HEK293T (cell line): Measurements from ENCODE around the gene ARHGEF28.

ENCODE experiments used
- CTCF ChIA-PET: fragments of 350-600 bp; formaldehyde crosslinking; extraction: SDS; loops from one replicate; lab custom pipeline; 2021; ENCODE audit warnings: antibody characterized with exemption, inconsistent platforms; lab: Yijun Ruan, JAX
- POLR2A ChIA-PET: fragments of 350-600 bp; formaldehyde crosslinking; extraction: SDS; loops from one replicate; lab custom pipeline; 2020; ENCODE audit warnings: antibody characterized with exemption, inconsistent platforms; lab: Yijun Ruan, JAX
- DNase-seq: peaks from one replicate; pipeline ENCODE4 v3.0.0; 2012; ENCODE audit warnings: mixed read lengths; ENCODE audit errors: extremely low spot score
- ARNT ChIP-seq: fragments of 450-650 bp; IDR thresholded peaks from 2 replicates; pipeline ENCODE4 v1.6.1; 2017; ENCODE audit warnings: mild to moderate bottlenecking
- BHLHE40 ChIP-seq: fragments of 450-650 bp; IDR thresholded peaks from 2 replicates; pipeline ENCODE4 v1.6.1; 2016; ENCODE audit warnings: mild to moderate bottlenecking, moderate library complexity, borderline replicate concordance
- CTBP1 ChIP-seq: fragments of 450-650 bp; IDR thresholded peaks from 2 replicates; pipeline ENCODE4 v1.6.1; 2016; ENCODE audit warnings: borderline replicate concordance
- ELF4 ChIP-seq: fragments of 450-650 bp; IDR thresholded peaks from 2 replicates; pipeline ENCODE4 v1.6.1; 2017; ENCODE audit warnings: antibody characterized with exemption
- FOXA1 ChIP-seq: fragments of 450-650 bp; IDR thresholded peaks from 2 replicates; pipeline ENCODE4 v1.6.1; 2016; ENCODE audit warnings: mild to moderate bottlenecking
- FOXK2 ChIP-seq: fragments of 450-650 bp; IDR thresholded peaks from 2 replicates; pipeline ENCODE4 v1.6.1; 2016; ENCODE audit warnings: mild to moderate bottlenecking
- FOXM1 ChIP-seq: fragments of 450-650 bp; IDR thresholded peaks from 2 replicates; pipeline ENCODE4 v1.6.1; 2017; ENCODE audit warnings: mild to moderate bottlenecking, borderline replicate concordance
- HDGF ChIP-seq: fragments of 450-650 bp; IDR thresholded peaks from 2 replicates; pipeline ENCODE4 v1.6.1; 2017; ENCODE audit warnings: antibody characterized with exemption, borderline replicate concordance
- L3MBTL2 ChIP-seq: fragments of 450-650 bp; conservative IDR thresholded peaks from 2 replicates; pipeline ENCODE4 v1.6.1; 2016; ENCODE audit warnings: mild to moderate bottlenecking
- LEF1 ChIP-seq: fragments of 450-650 bp; IDR thresholded peaks from 2 replicates; pipeline ENCODE4 v1.6.1; 2017; ENCODE audit warnings: mild to moderate bottlenecking, borderline replicate concordance
- NFRKB ChIP-seq: fragments of 450-650 bp; IDR thresholded peaks from 2 replicates; pipeline ENCODE4 v1.6.1; 2016; ENCODE audit warnings: mild to moderate bottlenecking, moderate library complexity
- SP1 ChIP-seq: fragments of 450-650 bp; IDR thresholded peaks from 2 replicates; pipeline ENCODE4 v1.6.1; 2017
- SUZ12 ChIP-seq: fragments of 450-650 bp; IDR thresholded peaks from 2 replicates; pipeline ENCODE4 v1.6.1; 2016; ENCODE audit warnings: mild to moderate bottlenecking
- TARDBP ChIP-seq: fragments of 450-650 bp; IDR thresholded peaks from 2 replicates; pipeline ENCODE4 v1.6.1; 2016
- ZNF384 ChIP-seq: fragments of 450-650 bp; IDR thresholded peaks from 2 replicates; pipeline ENCODE4 v1.6.1; 2016
- TF ChIP-seq, protein P1 (sequence below): fragments of 450-650 bp; IDR thresholded peaks from 2 replicates; pipeline ENCODE4 v1.6.1; 2016

ARHGEF28 gene

DNA sequence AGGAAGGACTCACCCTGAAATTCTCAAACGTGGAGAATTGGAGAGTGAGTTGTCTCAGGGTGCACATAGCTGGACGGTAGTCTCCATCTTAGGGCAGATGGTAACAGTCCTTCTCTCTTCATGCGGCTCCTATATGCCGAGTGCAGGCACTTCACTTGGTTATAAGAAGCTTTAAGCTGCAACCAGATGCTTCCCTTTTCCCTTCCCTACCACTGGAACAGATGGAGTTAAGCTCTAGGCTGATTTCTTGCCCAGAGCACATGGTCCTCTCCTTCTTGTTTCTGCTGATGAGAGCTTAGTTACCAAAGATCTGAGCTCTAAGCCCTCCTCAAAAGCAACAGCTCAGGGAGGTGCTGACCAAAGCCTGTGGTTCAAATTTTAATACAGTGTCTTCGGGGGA lies 355.7 kb downstream of the ARHGEF28 start:
- no peak for DNase-seq
- POLR2A ChIA-PET: no interaction called here
- CTCF ChIA-PET: no interaction called here
- TF ChIP-seq BHLHE40: no peak
- no peak for TF ChIP-seq CTBP1
- TF ChIP-seq, protein P1, sequence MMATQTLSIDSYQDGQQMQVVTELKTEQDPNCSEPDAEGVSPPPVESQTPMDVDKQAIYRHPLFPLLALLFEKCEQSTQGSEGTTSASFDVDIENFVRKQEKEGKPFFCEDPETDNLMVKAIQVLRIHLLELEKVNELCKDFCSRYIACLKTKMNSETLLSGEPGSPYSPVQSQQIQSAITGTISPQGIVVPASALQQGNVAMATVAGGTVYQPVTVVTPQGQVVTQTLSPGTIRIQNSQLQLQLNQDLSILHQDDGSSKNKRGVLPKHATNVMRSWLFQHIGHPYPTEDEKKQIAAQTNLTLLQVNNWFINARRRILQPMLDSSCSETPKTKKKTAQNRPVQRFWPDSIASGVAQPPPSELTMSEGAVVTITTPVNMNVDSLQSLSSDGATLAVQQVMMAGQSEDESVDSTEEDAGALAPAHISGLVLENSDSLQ: no peak
- no peak for TF ChIP-seq FOXK2
- TF ChIP-seq NFRKB: no peak
- no peak for TF ChIP-seq TARDBP
- TF ChIP-seq FOXM1: no peak
- no peak for TF ChIP-seq ELF4
- no peak for TF ChIP-seq FOXA1
- no peak for TF ChIP-seq ARNT
- TF ChIP-seq LEF1: no peak
- no peak for TF ChIP-seq SUZ12
- no peak for TF ChIP-seq L3MBTL2
- TF ChIP-seq HDGF: no peak
- TF ChIP-seq ZNF384: no peak
- no peak for TF ChIP-seq SP1

DNA sequence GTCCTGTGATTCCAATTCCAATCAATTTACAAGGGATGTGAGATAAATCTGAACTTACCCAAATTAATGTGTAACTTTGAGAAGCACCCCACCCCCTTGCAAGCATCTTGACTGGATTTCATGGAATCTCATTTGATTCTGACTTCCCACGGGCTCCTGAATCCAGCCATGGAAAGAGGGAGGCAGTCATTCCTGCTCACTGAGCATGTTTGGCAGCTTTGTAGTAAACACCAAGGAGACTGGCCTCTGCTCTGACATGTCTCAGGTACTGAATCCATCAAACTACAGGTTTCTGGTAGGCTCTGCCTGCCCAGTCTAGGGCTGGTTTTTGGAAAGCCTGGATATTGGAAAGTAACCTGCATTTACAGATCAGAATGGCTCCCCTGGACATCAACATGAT lies 357.6 kb downstream of the ARHGEF28 start:
- POLR2A ChIA-PET: no interaction called here
- TF ChIP-seq CTBP1: no peak
- no peak for TF ChIP-seq FOXK2
- no peak for TF ChIP-seq TARDBP
- TF ChIP-seq ELF4: no peak
- TF ChIP-seq LEF1: no peak
- TF ChIP-seq ARNT: no peak
- TF ChIP-seq NFRKB: no peak
- TF ChIP-seq L3MBTL2: no peak
- no peak for TF ChIP-seq SUZ12
- TF ChIP-seq HDGF: no peak
- no peak for TF ChIP-seq SP1
- TF ChIP-seq, protein P1: no peak
- no peak for TF ChIP-seq FOXM1
- TF ChIP-seq ZNF384: no peak
- TF ChIP-seq BHLHE40: no peak
- TF ChIP-seq FOXA1: no peak
- no peak for DNase-seq
- CTCF ChIA-PET: no interaction called here

DNA sequence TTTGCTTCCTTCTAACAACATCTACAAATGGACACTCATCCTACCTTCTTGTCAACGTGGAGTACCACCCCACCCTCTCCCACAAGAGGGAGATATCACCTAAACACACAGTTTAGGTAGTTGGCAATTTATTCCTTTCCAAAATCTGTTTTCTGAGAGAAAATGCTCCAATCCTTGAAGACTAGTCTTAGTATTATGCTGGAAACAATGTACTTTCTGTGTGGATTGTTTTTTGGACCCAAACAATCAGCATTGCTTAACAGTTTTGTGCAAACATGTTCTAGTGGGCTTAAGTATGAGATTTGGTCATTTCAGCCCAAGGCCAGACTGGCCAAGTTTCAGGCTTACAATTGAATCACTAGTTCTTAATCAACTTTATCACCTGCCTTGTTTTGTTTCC lies 359.1 kb downstream of the ARHGEF28 start:
- ChIA-PET POLR2A (no interaction called here), CTCF (no interaction called here)
- TF ChIP-seq NFRKB (no peak), ZNF384 (no peak), SP1 (no peak), CTBP1 (no peak), SUZ12 (no peak), L3MBTL2 (no peak), FOXA1 (no peak), HDGF (no peak), FOXK2 (no peak), ELF4 (no peak), FOXM1 (no peak), BHLHE40 (no peak), ARNT (no peak), TARDBP (no peak), LEF1 (no peak)
- TF ChIP-seq, protein P1: no peak
- DNase-seq: no peak

DNA sequence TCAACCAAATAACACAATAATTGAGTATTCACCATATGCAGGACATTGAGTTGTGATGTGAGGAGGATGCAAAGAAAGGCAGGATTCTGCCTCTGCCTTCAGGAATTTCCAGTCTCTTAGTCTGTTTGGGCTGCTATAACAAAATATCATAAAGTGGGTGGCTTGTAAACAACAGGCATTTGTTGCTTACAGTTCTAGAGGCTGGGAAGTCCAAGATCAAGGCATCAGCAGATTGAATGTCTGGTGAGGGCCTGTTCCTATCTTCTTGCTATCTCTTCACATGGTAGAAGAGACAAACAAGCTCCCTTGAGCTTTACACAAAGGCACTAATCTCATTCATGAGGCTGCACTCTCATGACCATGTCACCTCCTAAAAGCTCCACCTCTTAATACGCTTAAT lies 360.7 kb downstream of the ARHGEF28 start:
- DNase-seq: no peak
- TF ChIP-seq FOXA1 (no peak), CTBP1 (no peak), TARDBP (no peak), ARNT (no peak), L3MBTL2 (no peak), HDGF (no peak), FOXM1 (no peak), ELF4 (no peak), FOXK2 (no peak), SUZ12 (no peak), LEF1 (no peak), SP1 (no peak), ZNF384 (no peak), BHLHE40 (no peak), NFRKB (no peak)
- TF ChIP-seq, protein P1: no peak
- CTCF ChIA-PET: no interaction called here
- POLR2A ChIA-PET: interaction anchor here (1.4 kb wide), 1 partner anchor 7 kb away, joined by 4 read pairs; no protein-coding TSS in a partner anchor

DNA sequence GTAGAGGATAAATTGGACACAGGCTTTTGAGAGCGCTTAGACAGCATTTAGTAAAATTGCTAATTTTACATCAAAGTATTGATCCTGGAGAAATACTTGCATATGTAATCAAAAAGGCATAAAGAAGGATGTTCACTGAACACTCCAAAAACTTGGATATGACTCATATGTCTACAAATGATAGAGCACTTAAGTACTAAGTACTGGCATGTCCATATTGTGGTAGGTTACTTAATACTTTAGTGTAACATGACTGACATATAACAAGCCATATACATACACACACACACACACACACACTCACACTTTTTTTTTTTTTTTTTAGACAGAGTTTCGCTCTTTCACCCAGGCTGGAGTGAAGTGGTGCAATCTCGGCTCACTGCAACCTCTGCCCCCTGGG lies 361.9 kb downstream of the ARHGEF28 start:
- no peak for DNase-seq
- TF ChIP-seq LEF1: no peak
- no peak for TF ChIP-seq BHLHE40
- no peak for TF ChIP-seq ZNF384
- TF ChIP-seq CTBP1: no peak
- no peak for TF ChIP-seq L3MBTL2
- TF ChIP-seq NFRKB: no peak
- TF ChIP-seq FOXK2: no peak
- no peak for TF ChIP-seq FOXA1
- ChIA-PET CTCF (interaction anchor here (0.7 kb wide), 1 partner anchor 45 kb away, joined by 3 read pairs; no protein-coding TSS in a partner anchor), POLR2A (interaction anchor here (1.4 kb wide), 1 partner anchor 9 kb away, joined by 4 read pairs; no protein-coding TSS in a partner anchor)
